Kasumi-1 (cell line): ENCODE data around the gene PNMA8C.

Source experiments
- DNase-seq, 2 experiments: peaks; one replicate each; lab custom pipeline; 2025; lab: John Stamatoyannopoulos, UW

Gene PNMA8C

GRCh38 chr19:46428239-46429135 lies at the start of gene PNMA8C:
PNMA8C (minus strand) TSS chr19:46428936; CDS start chr19:46428359, 577 bp downstream.
- DNase-seq: peak; percentile 46 to 51

GRCh38 chr19:46475986-46476385 lies 47.2 kb upstream of the PNMA8C start:
- no peak for DNase-seq

- DNase-seq: no peak
These were observed 45.5 kb upstream of the PNMA8C start for GRCh38 chr19:46474211-46474610.

- no peak for DNase-seq
These were observed 43.9 kb upstream of the PNMA8C start for GRCh38 chr19:46472592-46472991.

- DNase-seq: no peak
These were observed 43.2 kb upstream of the PNMA8C start for GRCh38 chr19:46471811-46472543.

- DNase-seq: no peak
These were observed 42.5 kb upstream of the PNMA8C start, which contains the start of gene PNMA8A for GRCh38 chr19:46471116-46471733. PNMA8A (minus strand) TSS chr19:46471563; CDS start chr19:46471035, 528 bp downstream.

- no peak for DNase-seq
These were observed 41.6 kb upstream of the PNMA8C start for GRCh38 chr19:46470376-46470775.

- DNase-seq: no peak
These were observed 40.9 kb upstream of the PNMA8C start for GRCh38 chr19:46469541-46470185.

- DNase-seq: no peak
These were observed 37.9 kb upstream of the PNMA8C start for GRCh38 chr19:46466536-46467196.

- DNase-seq: no peak
These were observed 34.8 kb upstream of the PNMA8C start for GRCh38 chr19:46463516-46463915.

GRCh38 chr19:46461537-46461936 lies 32.8 kb upstream of the PNMA8C start:
- DNase-seq: no peak

GRCh38 chr19:46460981-46461380 lies 32.2 kb upstream of the PNMA8C start:
- DNase-seq: no peak

GRCh38 chr19:46460055-46460454 lies 31.3 kb upstream of the PNMA8C start:
- DNase-seq: no peak

GRCh38 chr19:46456930-46457329 lies 28.2 kb upstream of the PNMA8C start:
- DNase-seq: no peak

- no peak for DNase-seq
These were observed 25.5 kb upstream of the PNMA8C start for GRCh38 chr19:46454244-46454643.

GRCh38 chr19:46453661-46454060 lies 24.9 kb upstream of the PNMA8C start:
- DNase-seq: no peak

GRCh38 chr19:46452186-46452585 lies 23.4 kb upstream of the PNMA8C start:
- DNase-seq: no peak

- no peak for DNase-seq
These were observed 22.6 kb upstream of the PNMA8C start for GRCh38 chr19:46451352-46451751.

GRCh38 chr19:46450737-46451136 lies 22.0 kb upstream of the PNMA8C start:
- DNase-seq: no peak

- no peak for DNase-seq
These were observed 20.5 kb upstream of the PNMA8C start for GRCh38 chr19:46449228-46449627.

GRCh38 chr19:46448601-46449000 lies 19.9 kb upstream of the PNMA8C start:
- DNase-seq: no peak
